NCI-H345 (cell line): ENCODE measurements around the gene SKA1.

ENCODE experiments used
- DNase-seq: peaks from one replicate; lab custom pipeline; 2025; lab: John Stamatoyannopoulos, UW

The SKA1 gene

GRCh38 chr18:50374753-50375391 is at the start of gene SKA1:
Gene SKA1, plus strand, starts transcription at chr18:50375046. Its CDS starts 785 bp downstream, at chr18:50375831.
- peak; percentile 96 for DNase-seq

- DNase-seq, result no peak
Observed at GRCh38 chr18:50327983-50328382, 46.9 kb upstream of the SKA1 start.

- DNase-seq, result no peak
Observed at GRCh38 chr18:50330176-50330575, 44.7 kb upstream of the SKA1 start.

GRCh38 chr18:50331691-50332090 is 43.2 kb upstream of the SKA1 start:
- DNase-seq, result no peak

- DNase-seq, result no peak
Observed at GRCh38 chr18:50334546-50335152, 40.2 kb upstream of the SKA1 start.

- no peak for DNase-seq
Observed at GRCh38 chr18:50338122-50338521, 36.7 kb upstream of the SKA1 start.

GRCh38 chr18:50338715-50339114 is 36.1 kb upstream of the SKA1 start:
- DNase-seq, result no peak

GRCh38 chr18:50340078-50340477 is 34.8 kb upstream of the SKA1 start:
- no peak for DNase-seq

GRCh38 chr18:50341443-50341842 is 33.4 kb upstream of the SKA1 start:
- DNase-seq, result no peak

- no peak for DNase-seq
Observed at GRCh38 chr18:50350699-50351098, 24.1 kb upstream of the SKA1 start.

- DNase-seq, result no peak
Observed at GRCh38 chr18:50356036-50356945, 18.6 kb upstream of the SKA1 start.

GRCh38 chr18:50358844-50359243 is 16.0 kb upstream of the SKA1 start:
- no peak for DNase-seq

- no peak for DNase-seq
Observed at GRCh38 chr18:50359806-50360205, 15.0 kb upstream of the SKA1 start.

- DNase-seq, result no peak
Observed at GRCh38 chr18:50360611-50361010, 14.2 kb upstream of the SKA1 start.

GRCh38 chr18:50369672-50370071 is 5.2 kb upstream of the SKA1 start:
- no peak for DNase-seq

- DNase-seq, result no peak
Observed at GRCh38 chr18:50372743-50373142, 2.1 kb upstream of the SKA1 start.

- no peak for DNase-seq
Observed at GRCh38 chr18:50373561-50374219, 1.2 kb upstream of the SKA1 start.

- no peak for DNase-seq
Observed at GRCh38 chr18:50374220-50374752, 560 bp upstream of the SKA1 start.

- DNase-seq, result no peak
Observed at GRCh38 chr18:50377061-50377798, 2.4 kb downstream of the SKA1 start.

- no peak for DNase-seq
Observed at GRCh38 chr18:50388988-50389387, 14.1 kb downstream of the SKA1 start.

GRCh38 chr18:50393802-50394201 is 19.0 kb downstream of the SKA1 start:
- DNase-seq, result no peak
